Endothelial cell of umbilical vein (primary cell): Measurements from ENCODE around the gene USH1G.
"Not testable (repeated sequence)": the region's sequence is repeated elsewhere in the genome, so short reads cannot be mapped to it uniquely, and the experiment has no call there.

Experiments
- EZH2 ChIP-seq: IDR thresholded peaks from 2 replicates; pipeline ENCODE4 v1.6.1; 2012; ENCODE audit warnings: borderline replicate concordance, low read depth, mild to moderate bottlenecking, moderate library complexity, low read length, inconsistent platforms; ENCODE audit not compliant: severe bottlenecking
- JUN ChIP-seq: IDR thresholded peaks from 2 replicates; pipeline ENCODE4 v1.6.1; 2011; ENCODE audit warnings: borderline replicate concordance, low read depth; ENCODE audit not compliant: insufficient read length, insufficient read depth
- MYC ChIP-seq: IDR thresholded peaks from one replicate; pipeline ENCODE4 v1.6.1; 2011; ENCODE audit warnings: mild to moderate bottlenecking, low read depth, low read length
- POLR2A ChIP-seq: IDR thresholded peaks from 2 replicates; pipeline ENCODE4 v1.6.1; 2012; ENCODE audit warnings: low read depth, mild to moderate bottlenecking, control low read depth, low read length
- TF ChIP-seq, protein P1 (sequence below), 2 donors: IDR thresholded peaks; 1 replicate in 1 of 2; 2 replicates in 1 of 2; pipeline ENCODE4 v1.5.1; 2011; ENCODE audit warnings: low read length in 2 of 2, mild to moderate bottlenecking in 2 of 2, moderate library complexity in 2 of 2, control low read depth in 1 of 2, inconsistent platforms in 1 of 2, low read depth in 1 of 2; ENCODE audit not compliant: insufficient read depth in 1 of 2; ENCODE audit errors: extremely low read depth in 1 of 2

DNA sequence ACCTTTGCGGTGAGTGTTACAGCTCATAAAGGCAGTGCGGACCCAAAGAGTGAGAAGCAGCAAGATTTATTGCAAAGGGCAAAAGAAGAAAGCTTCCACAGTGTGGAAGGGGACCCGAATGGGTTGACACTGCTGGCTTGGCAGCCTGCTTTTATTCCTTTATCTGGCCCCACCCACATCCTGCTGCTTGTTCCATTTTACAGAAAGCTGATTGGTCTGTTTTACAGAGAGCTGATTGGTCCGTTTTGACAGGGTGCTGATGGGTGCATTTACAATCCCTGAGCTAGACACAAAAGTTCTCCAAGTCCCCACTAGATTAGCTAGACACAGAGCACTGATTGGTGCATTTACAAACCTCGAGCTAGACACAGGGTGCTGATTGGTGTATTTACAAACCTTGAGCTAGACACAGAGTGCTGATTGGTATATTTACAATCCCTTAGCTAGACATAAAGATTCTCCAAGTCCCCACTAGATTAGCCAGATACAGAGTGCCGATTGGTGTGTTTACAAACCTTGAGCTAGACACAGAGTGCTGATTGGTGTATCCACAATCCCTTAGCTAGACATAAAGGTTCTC lies 16.8 kb downstream of the USH1G start:
- TF ChIP-seq, protein P1, sequence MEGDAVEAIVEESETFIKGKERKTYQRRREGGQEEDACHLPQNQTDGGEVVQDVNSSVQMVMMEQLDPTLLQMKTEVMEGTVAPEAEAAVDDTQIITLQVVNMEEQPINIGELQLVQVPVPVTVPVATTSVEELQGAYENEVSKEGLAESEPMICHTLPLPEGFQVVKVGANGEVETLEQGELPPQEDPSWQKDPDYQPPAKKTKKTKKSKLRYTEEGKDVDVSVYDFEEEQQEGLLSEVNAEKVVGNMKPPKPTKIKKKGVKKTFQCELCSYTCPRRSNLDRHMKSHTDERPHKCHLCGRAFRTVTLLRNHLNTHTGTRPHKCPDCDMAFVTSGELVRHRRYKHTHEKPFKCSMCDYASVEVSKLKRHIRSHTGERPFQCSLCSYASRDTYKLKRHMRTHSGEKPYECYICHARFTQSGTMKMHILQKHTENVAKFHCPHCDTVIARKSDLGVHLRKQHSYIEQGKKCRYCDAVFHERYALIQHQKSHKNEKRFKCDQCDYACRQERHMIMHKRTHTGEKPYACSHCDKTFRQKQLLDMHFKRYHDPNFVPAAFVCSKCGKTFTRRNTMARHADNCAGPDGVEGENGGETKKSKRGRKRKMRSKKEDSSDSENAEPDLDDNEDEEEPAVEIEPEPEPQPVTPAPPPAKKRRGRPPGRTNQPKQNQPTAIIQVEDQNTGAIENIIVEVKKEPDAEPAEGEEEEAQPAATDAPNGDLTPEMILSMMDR (IDR thresholded peaks at IDR 0.05; ENCODE audit: extremely low read depth in 1 of 2, insufficient read depth in 1 of 2, low read depth in 1 of 2, low read length in 2 of 2) = not testable (repeated sequence)
- not testable (repeated sequence) for TF ChIP-seq EZH2, POLR2A, MYC, JUN
